ENCODE data around the gene NTSR2. TPM values are rescaled to one million over a fixed set of nuclear protein-coding genes. Genes with fewer than 3 reads are reported as not detected.

Gene NTSR2
- total RNA-seq, 6 experiments from 2014 or later = not detected

DNA sequence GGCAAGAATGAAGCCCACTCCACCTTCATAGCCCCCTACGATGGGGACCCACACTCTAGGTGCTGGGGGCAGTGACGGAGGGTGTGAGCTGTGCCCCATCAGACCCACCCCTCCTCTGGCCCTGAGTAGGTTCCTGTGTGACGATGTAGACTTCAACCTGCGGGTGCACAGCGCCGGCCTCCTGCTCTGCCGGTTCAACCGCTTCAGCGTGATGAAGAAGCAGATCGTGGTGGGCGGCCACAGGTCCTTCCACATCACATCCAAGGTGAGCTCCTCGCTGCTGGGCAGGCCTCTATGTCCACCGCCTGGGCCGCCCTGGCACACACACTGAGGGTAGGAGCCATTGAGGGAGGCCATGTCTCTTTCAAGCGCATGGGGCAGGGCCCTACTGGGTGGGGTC is 34.9 kb downstream of the NTSR2 start:
- H3K4me1 Mint-ChIP-seq (ENCODE audit: low read depth) = no peaks in the 10 kb centered on the region
- H3K9me3 Mint-ChIP-seq = no peaks in the 10 kb centered on the region
- no peaks in the 10 kb centered on the region for H3K36me3 Mint-ChIP-seq (ENCODE audit: low read depth)
- H3K4me3 Mint-ChIP-seq = no peak overlapping the region
- peaks cover 61% of the 10 kb centered on the region for H3K27me3 Mint-ChIP-seq (ENCODE audit: insufficient read depth)
- DNase-seq = no peak
- H3K27ac Mint-ChIP-seq = no peak overlapping the region
- TF ChIP-seq, protein P1, sequence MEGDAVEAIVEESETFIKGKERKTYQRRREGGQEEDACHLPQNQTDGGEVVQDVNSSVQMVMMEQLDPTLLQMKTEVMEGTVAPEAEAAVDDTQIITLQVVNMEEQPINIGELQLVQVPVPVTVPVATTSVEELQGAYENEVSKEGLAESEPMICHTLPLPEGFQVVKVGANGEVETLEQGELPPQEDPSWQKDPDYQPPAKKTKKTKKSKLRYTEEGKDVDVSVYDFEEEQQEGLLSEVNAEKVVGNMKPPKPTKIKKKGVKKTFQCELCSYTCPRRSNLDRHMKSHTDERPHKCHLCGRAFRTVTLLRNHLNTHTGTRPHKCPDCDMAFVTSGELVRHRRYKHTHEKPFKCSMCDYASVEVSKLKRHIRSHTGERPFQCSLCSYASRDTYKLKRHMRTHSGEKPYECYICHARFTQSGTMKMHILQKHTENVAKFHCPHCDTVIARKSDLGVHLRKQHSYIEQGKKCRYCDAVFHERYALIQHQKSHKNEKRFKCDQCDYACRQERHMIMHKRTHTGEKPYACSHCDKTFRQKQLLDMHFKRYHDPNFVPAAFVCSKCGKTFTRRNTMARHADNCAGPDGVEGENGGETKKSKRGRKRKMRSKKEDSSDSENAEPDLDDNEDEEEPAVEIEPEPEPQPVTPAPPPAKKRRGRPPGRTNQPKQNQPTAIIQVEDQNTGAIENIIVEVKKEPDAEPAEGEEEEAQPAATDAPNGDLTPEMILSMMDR (IDR thresholded peaks at IDR 0.05) = no peak

DNA sequence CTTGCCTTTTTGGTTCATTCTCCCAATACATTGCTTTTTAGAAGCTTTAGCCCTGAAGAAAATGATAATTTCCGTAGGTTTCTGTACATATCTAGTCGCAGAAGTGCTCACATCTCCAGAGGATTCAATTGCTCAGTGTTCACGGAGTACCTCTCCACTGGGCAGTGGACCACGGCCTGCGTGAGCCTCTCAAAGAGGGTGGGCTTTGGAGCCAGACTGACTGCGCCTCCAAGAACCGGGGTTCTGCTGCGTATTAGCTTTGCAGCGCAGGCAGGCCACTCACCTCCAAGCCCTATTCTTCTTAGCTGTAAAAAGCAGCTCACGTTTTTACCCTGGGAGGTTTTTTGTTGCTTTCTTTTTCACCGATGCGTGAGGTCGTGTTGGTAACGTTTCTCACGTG is 35.4 kb downstream of the NTSR2 start:
- DNase-seq = no peak
- H3K27me3 Mint-ChIP-seq (ENCODE audit: insufficient read depth) = peaks cover 61% of the 10 kb centered on the region
- TF ChIP-seq, protein P1 (IDR thresholded peaks at IDR 0.05) = no peak
- H3K4me1 Mint-ChIP-seq (ENCODE audit: low read depth) = no peaks in the 10 kb centered on the region
- H3K36me3 Mint-ChIP-seq (ENCODE audit: low read depth) = no peaks in the 10 kb centered on the region
- H3K27ac Mint-ChIP-seq = no peak overlapping the region
- no peak overlapping the region for H3K4me3 Mint-ChIP-seq
- no peaks in the 10 kb centered on the region for H3K9me3 Mint-ChIP-seq

DNA sequence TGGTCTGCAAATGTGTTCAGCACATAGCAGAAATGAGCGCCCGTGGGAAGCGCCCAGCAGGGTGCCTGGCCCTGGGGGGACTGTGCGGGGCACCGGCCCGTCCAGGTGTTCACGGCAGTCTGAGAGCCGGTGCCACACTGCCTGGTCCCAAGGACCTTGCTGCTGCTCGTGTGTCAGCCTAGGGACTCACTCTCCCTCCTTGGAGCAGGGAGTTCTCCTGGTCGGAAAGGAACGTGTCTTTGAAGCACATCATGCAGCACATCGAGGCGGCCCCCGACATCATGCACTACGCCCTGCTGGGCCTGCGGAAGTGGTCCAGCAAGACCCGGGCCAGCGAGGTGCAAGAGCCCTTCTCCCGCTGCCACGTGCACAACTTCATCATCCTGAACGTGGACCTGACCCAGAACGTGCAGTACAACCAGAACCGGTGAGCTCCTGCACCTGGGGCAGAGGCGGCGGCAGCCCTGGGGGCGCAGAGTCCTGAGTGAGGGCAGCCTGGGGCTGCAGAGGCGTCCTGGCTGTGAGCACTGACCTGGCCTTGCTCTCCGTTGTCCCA is 36.0 kb downstream of the NTSR2 start:
- Mint-ChIP-seq H3K27me3 (ENCODE audit: insufficient read depth) (peaks cover 58% of the 10 kb centered on the region), H3K4me1 (ENCODE audit: low read depth) (no peaks in the 10 kb centered on the region), H3K9me3 (no peaks in the 10 kb centered on the region), H3K4me3 (no peak overlapping the region), H3K27ac (no peak overlapping the region), H3K36me3 (ENCODE audit: low read depth) (no peaks in the 10 kb centered on the region)
- TF ChIP-seq, protein P1 (IDR thresholded peaks at IDR 0.05) = no peak
- no peak for DNase-seq

DNA sequence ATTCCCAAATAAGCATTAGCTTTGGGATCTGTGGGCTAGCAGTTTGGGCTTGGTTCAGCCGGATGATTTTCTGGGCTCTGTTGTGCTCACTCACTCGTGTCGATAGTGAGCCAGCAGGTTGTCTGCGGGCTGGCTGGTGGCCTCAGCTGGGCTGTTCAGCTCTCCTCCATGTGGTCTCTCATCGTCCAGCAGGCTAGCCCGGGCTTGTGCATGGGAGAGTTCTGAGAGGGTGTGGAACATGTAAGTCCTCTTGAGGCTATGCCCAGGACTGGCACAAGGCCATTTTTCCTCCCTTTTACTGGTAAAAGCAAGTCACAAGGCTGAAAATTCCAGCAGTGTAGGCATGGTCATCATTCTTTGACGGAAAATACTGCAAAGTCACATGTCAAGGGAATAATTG is 38.5 kb downstream of the NTSR2 start:
- DNase-seq = no peak
- peaks cover 68% of the 10 kb centered on the region for H3K27me3 Mint-ChIP-seq (ENCODE audit: insufficient read depth)
- H3K36me3 Mint-ChIP-seq (ENCODE audit: low read depth) = no peaks in the 10 kb centered on the region
- H3K4me3 Mint-ChIP-seq = no peak overlapping the region
- H3K9me3 Mint-ChIP-seq = peaks cover 8% of the 10 kb centered on the region
- TF ChIP-seq, protein P1 (IDR thresholded peaks at IDR 0.05) = no peak
- H3K4me1 Mint-ChIP-seq (ENCODE audit: low read depth) = no peaks in the 10 kb centered on the region
- H3K27ac Mint-ChIP-seq = no peak overlapping the region

DNA sequence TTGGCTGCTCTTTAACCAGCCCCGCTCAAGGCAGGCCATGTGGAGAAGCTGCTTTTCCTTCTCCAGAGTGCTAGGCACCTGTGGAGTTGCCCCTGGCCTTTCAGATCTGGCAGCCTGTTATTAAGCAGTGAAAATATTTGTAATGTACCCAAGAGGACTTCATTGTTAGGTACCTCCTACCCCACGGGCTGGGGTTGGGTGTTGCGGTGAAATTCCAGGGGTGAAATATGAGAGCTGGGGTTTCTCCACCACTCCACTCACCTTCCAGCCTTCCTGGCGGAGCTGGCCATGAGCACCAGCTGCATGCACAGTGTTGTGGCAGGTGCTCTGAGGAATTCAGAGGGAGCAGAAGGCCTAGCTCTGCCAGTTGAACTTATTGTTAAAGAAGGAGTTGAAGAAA is 39.1 kb downstream of the NTSR2 start:
- DNase-seq = no peak
- Mint-ChIP-seq H3K4me1 (ENCODE audit: low read depth) (no peaks in the 10 kb centered on the region), H3K4me3 (no peak overlapping the region), H3K9me3 (peaks cover 8% of the 10 kb centered on the region), H3K36me3 (ENCODE audit: low read depth) (no peaks in the 10 kb centered on the region), H3K27ac (no peak overlapping the region), H3K27me3 (ENCODE audit: insufficient read depth) (peaks cover 70% of the 10 kb centered on the region)
- TF ChIP-seq, protein P1 (IDR thresholded peaks at IDR 0.05) = no peak

DNA sequence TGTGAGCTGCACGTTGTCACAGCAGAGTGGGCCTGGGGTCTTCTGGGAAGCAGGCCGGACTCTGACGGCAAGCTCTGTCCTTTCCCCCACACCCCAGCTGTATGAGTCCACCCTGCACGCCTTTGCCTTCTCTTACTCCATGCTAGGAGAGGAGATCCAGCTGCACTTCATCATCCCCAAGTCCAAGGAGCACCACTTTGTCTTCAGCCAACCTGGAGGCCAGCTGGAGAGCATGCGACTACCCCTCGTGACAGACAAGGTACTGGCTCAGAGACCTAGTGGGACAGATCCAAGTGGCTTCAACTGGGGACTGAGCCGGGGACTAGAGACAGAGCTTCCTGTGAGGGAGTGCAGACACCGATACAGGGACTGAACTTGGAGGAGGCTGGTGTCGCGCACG is 40.1 kb downstream of the NTSR2 start:
- TF ChIP-seq, protein P1 (IDR thresholded peaks at IDR 0.05) = no peak
- Mint-ChIP-seq H3K36me3 (ENCODE audit: low read depth) (no peaks in the 10 kb centered on the region), H3K27me3 (ENCODE audit: insufficient read depth) (peaks cover 68% of the 10 kb centered on the region), H3K4me1 (ENCODE audit: low read depth) (no peaks in the 10 kb centered on the region), H3K27ac (no peak overlapping the region), H3K4me3 (no peak overlapping the region), H3K9me3 (peaks cover 8% of the 10 kb centered on the region)
- DNase-seq = no peak

Measured in HFFc6 (cell line).